Upper lobe of right lung (tissue), 1 donor: ENCODE results near the gene EVI5. TPM values are rescaled to one million over a fixed set of nuclear protein-coding genes. Genes with fewer than 3 reads are reported as not detected.

Experiments used
- ATAC-seq: fragments of 200-7000 bp; cut with Tn5 transposase; one replicate; pipeline ENCODE4 v1.9.1; 2020; ENCODE audit warnings: mild to moderate bottlenecking, moderate library complexity
- DNase-seq: peaks from one replicate; pipeline ENCODE4 v3.0.0-alpha.2; 2020
- H3K27ac ChIP-seq: fragments of 200-600 bp; one replicate; pipeline ENCODE4 v1.8.0; 2022
- H3K27me3 ChIP-seq: fragments of 200-600 bp; one replicate; pipeline ENCODE4 v1.8.0; 2022; ENCODE audit warnings: mild to moderate bottlenecking
- H3K36me3 ChIP-seq: fragments of 200-600 bp; one replicate; pipeline ENCODE4 v1.8.0; 2022
- H3K4me1 ChIP-seq: fragments of 200-600 bp; one replicate; pipeline ENCODE4 v1.8.0; 2022
- H3K4me3 ChIP-seq: fragments of 200-600 bp; one replicate; pipeline ENCODE4 v1.8.0; 2022; ENCODE audit warnings: mild to moderate bottlenecking
- H3K9me3 ChIP-seq: fragments of 200-600 bp; one replicate; pipeline ENCODE4 v1.8.0; 2022
- intact Hi-C: fragments of 100-400 bp; cut with DNase I; formaldehyde crosslinking; loops from one replicate; pipeline ENCODE4 v1.11.0; 2022
- total RNA-seq: library from RNA; stranded (reverse); fragmentation: NEBNext Ultra II Directional; extraction: Animal tissue kit (Norgen Biotek cat#: 25700); gene quantifications from one replicate; pipeline ENCODE4 v1.2.1, GENCODE V29; 2021
- TF ChIP-seq, protein P1 (sequence below): fragments of 200-600 bp; IDR thresholded peaks from one replicate; pipeline ENCODE4 v1.8.0; 2022; ENCODE audit warnings: antibody characterized with exemption
- donor health status: DM: no; HTN: yes; CAD: no; lungs with severe emphysema.

The EVI5 gene
- total RNA-seq, 1 donor from 2014 or later, result 43.7 TPM

DNA sequence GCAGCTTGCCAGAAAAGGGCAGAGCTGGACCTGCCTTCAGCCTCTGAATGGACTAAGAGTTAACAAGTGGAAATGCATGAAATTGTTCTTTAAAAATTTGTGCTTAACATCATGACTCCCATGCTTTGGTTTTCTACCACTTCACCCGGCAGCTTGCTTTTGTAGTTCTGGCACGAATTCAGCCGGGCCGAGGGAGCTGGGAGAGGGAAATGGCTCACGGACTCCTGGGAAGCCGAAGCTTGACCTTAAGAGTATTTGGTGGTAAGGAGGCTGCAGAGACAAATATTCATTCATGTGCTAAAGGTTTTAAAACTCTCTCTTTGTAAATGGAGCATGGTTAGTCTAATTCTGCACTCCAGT is 281.0 kb downstream of the EVI5 start:
- TF ChIP-seq, protein P1, sequence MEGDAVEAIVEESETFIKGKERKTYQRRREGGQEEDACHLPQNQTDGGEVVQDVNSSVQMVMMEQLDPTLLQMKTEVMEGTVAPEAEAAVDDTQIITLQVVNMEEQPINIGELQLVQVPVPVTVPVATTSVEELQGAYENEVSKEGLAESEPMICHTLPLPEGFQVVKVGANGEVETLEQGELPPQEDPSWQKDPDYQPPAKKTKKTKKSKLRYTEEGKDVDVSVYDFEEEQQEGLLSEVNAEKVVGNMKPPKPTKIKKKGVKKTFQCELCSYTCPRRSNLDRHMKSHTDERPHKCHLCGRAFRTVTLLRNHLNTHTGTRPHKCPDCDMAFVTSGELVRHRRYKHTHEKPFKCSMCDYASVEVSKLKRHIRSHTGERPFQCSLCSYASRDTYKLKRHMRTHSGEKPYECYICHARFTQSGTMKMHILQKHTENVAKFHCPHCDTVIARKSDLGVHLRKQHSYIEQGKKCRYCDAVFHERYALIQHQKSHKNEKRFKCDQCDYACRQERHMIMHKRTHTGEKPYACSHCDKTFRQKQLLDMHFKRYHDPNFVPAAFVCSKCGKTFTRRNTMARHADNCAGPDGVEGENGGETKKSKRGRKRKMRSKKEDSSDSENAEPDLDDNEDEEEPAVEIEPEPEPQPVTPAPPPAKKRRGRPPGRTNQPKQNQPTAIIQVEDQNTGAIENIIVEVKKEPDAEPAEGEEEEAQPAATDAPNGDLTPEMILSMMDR, result no peak
- Histone ChIP-seq H3K4me3 (no peak overlapping the region), H3K36me3 (no peaks in the 10 kb centered on the region), H3K27me3 (no peaks in the 10 kb centered on the region), H3K9me3 (no peaks in the 10 kb centered on the region), H3K4me1 (no peaks in the 10 kb centered on the region), H3K27ac (no peak overlapping the region)
- intact Hi-C loops, result no loop called here
- ATAC-seq (no peak), DNase-seq (no peak)

GRCh38 chr1:92503043-92503925 is 281.6 kb downstream of the EVI5 start:
- H3K36me3 ChIP-seq, result no peaks in the 10 kb centered on the region
- TF ChIP-seq, protein P1, result no peak
- ATAC-seq, result no peak
- intact Hi-C loops, result no loop called here
- no peak overlapping the region for H3K27ac ChIP-seq
- H3K4me1 ChIP-seq, result no peaks in the 10 kb centered on the region
- no peaks in the 10 kb centered on the region for H3K27me3 ChIP-seq
- H3K9me3 ChIP-seq, result no peaks in the 10 kb centered on the region
- DNase-seq, result no peak
- H3K4me3 ChIP-seq, result no peak overlapping the region

DNA sequence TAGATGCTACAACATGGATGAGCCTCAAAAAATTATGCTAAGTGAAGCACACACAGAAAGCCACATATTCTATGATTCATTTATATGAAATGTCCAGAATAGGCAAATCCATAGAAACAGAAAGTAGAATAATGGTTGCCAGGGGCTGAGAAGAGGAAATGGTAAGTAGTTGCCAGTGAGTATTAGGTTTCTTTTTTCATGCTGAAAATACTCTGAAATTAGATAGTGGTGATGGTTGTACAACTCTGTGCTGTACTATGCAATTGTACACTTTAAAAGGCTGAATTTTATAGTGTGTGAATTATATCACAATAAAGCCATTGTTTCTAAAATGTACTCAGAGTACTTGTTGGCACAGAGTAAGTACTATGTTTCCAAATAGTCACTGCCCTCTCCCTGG is 282.7 kb downstream of the EVI5 start:
- H3K9me3 ChIP-seq, result no peaks in the 10 kb centered on the region
- H3K27ac ChIP-seq, result no peak overlapping the region
- intact Hi-C loops, result no loop called here
- TF ChIP-seq, protein P1, result no peak
- no peaks in the 10 kb centered on the region for H3K27me3 ChIP-seq
- no peaks in the 10 kb centered on the region for H3K4me1 ChIP-seq
- no peak for DNase-seq
- ATAC-seq, result no peak
- H3K36me3 ChIP-seq, result no peaks in the 10 kb centered on the region
- H3K4me3 ChIP-seq, result no peak overlapping the region

DNA sequence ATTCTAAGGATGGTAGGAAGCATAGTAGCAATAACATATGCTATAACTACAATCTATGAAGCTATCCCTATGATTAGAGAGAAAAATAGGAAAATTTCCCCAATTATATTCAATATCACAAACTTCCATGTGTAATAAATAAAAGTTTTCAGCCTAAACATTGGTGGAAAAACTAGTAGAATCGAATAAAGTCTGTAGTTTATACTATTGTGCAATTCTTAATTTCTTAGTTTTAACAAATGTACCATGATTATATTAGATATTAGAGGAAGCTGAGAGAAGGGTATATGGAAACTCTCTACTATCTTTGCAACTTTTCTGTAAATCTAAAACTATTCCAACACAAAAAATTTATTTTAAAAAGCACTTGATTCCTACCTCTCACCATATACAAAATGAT is 284.4 kb downstream of the EVI5 start:
- Histone ChIP-seq H3K4me3 (no peak overlapping the region), H3K4me1 (no peaks in the 10 kb centered on the region), H3K9me3 (no peaks in the 10 kb centered on the region), H3K27me3 (no peaks in the 10 kb centered on the region), H3K36me3 (no peaks in the 10 kb centered on the region), H3K27ac (no peak overlapping the region)
- DNase-seq (no peak), ATAC-seq (no peak)
- intact Hi-C loops, result no loop called here
- TF ChIP-seq, protein P1, result no peak

- TF ChIP-seq, protein P1, result no peak
- H3K27me3 ChIP-seq, result no peaks in the 10 kb centered on the region
Measured at GRCh38 chr1:92495392-92496063, 289.4 kb downstream of the EVI5 start.

More at GRCh38 chr1:92495392-92496063, 289.4 kb downstream of the EVI5 start:
- no peak for ATAC-seq
- intact Hi-C loops, result no loop called here
- DNase-seq, result no peak
- Histone ChIP-seq H3K4me3 (no peak overlapping the region), H3K36me3 (no peaks in the 10 kb centered on the region), H3K9me3 (no peaks in the 10 kb centered on the region), H3K4me1 (no peaks in the 10 kb centered on the region), H3K27ac (no peak overlapping the region)
